HG03135 (cell line): ENCODE results near the gene PSORS1C1.
"Not testable (repeated sequence)": the region's sequence is repeated elsewhere in the genome, so short reads cannot be mapped to it uniquely, and the experiment has no call there.

Experiments
- ATAC-seq: cut with Tn5 transposase; IDR thresholded peaks from one replicate; pipeline ENCODE4 v1.9.1; 2021; ENCODE audit warnings: mild to moderate bottlenecking, moderate library complexity; ENCODE audit not compliant: unreplicated experiment

Gene PSORS1C1, protein sequence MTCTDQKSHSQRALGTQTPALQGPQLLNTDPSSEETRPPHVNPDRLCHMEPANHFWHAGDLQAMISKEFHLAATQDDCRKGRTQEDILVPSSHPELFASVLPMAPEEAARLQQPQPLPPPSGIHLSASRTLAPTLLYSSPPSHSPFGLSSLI

DNA sequence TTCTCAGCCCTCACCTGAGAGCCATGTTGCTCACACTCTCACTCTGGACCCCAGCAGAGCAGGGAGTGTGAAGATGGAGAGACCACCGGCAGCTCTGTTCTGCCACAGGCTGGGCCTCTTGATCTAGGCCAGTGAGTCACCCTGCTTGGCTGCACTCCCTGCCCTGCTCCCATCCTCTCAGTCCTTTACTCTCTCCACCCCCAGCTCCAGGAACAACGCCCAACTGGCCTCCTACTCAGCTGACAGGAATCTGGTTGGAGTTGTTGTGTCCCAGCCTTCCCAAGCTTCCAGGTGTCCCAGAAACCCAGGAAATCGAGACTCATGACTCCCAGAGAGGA, at the start of gene PSORS1C1:
TSS of gene PSORS1C1 (plus strand) at position 260 of the 338 bp plus-strand sequence. CDS start 14,833 bp downstream, outside the sequence.
- ATAC-seq, result no peak

DNA sequence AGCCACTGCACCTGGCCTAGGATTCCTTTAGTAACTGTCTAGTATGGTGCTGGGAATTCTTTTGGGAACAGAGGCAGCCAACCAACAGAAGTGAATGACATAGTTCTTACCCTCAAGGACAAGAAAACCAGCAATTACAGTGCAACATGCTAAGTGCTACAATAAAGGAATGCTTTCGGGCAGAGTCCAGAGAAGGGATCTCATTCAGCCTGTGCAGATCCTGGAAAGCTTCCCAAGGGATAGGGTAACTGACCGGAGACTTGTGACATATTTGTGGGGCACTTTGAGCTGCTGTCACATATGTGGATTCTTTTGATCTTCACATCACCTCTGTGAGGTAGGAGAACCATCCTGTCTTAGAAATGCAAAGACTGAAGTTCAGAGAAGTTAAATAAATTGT, 49.0 kb upstream of the PSORS1C1 start:
- no peak for ATAC-seq

- not testable (repeated sequence) for ATAC-seq
These were observed 47.6 kb upstream of the PSORS1C1 start for GRCh38 chr6:31067028-31067427.

DNA sequence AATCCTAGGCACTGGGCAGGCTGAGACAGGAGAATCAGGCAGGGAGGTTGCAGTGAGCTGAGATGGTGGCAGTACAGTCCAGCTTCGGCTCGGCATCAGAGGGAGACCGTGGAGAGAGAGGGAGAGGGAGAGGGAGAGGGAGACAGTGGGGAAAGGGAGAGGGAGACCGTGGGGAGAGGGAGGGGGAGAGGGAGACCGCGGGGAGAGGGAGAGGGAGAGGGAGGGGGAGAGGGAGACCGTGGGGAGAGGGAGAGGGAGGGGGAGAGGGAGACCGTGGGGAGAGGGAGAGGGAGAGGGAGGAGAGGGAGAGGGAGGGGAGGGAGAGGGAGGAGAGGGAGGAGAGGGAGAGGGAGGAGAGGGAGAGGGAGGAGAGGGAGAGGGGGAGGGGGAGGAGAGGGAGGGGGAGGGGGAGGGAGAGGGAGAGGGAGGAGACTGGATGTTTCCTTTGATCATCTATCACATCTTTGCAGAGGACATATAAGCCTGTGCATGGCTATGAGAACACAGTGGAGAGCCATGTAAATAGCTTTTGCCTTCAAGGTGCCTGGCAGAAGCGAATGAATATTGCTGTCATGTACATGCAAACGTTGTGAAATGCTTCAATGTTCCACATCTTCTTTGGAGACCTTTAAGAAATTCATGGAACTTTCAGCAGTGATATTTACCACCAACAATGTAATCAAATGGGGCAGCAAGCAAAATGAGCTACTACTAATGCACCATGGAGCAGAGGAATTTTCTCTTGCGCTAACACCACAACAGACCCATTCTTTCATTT, 46.5 kb upstream of the PSORS1C1 start:
- not testable (repeated sequence) for ATAC-seq

DNA sequence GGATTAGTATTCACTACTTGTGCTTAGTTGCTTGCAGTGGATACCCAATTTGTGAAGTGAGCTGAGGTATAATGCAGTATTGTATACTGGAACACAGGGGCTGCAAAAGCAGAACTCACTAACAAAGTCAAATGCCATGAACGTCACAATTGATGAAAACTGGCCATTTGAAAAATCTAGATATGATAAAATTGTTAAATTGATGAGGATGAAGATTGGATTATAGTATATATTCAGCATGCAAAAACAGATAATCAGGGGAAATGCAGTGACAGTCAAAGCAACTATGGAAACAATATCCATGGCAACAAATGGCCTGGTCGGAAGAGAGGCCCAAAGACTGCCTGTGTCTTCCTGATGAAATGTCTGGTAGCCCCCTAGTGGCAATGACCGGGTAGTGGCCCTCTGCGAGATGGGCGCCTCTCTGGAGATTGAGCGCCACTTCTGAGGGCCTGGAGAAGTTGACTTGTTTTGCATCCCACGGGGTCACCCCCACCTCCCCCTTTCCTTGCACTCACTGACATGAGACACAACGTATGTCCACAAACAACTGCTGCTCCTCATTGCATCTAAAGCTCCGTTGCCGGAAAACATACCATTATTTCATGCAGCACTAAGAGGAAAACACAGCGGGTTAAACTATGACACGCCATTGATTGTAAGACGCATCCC, 45.8 kb upstream of the PSORS1C1 start:
- no peak for ATAC-seq

GRCh38 chr6:31070711-31071197, 43.8 kb upstream of the PSORS1C1 start:
- ATAC-seq, result no peak

- ATAC-seq, result no peak
These were observed 40.2 kb upstream of the PSORS1C1 start for GRCh38 chr6:31074401-31074800.

GRCh38 chr6:31075528-31075927, 39.1 kb upstream of the PSORS1C1 start:
- ATAC-seq, result no peak

DNA sequence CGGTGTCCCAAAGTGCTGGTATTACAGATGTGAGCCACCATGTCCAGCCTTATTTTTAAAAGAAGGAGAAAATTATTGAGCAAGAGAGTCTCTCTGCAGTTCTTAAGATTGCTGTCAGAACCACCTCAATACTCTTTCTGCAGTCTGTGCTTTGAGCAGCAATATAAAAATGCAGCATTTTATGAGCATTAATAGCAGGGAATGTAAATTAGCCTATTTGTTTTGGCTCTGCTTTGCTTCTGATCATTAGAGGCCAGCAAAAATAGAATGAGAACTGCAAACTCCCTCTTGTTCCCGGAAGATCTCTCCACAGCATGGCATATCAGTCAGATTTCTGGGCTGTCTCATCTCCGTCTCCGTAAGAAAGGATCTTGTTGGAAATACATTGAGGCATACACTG, 38.0 kb upstream of the PSORS1C1 start:
- ATAC-seq, result no peak

DNA sequence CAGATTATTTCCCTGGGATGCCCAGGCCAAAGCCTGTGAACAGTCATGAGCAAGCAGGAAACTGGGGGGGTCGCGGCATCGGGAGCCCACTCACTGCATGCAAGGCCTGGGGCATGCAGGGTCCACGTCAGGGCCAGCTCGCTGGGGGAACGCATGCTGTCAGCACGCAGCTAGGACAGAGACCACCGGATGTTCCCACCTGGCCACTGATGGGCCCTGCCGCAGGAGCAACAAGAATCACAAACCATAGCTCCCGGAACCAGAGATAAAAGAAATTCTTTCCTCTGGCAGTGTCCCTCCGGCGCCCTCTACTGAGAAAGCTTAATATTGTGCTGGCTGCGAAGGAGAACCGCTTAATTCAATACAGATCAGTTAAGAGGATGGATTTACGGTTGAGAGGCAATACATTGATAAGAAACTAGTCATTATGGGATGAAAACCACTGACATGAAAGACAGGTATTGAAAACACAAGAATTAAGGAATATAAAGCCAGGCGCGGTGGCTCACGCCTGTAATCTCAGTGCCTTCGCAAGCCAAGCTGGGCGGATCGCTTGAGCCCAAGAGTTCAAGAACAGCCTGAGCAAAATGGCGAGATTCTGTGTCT, 34.8 kb upstream of the PSORS1C1 start:
- ATAC-seq, result no peak

GRCh38 chr6:31081872-31082271, 32.7 kb upstream of the PSORS1C1 start:
- ATAC-seq, result no peak

DNA sequence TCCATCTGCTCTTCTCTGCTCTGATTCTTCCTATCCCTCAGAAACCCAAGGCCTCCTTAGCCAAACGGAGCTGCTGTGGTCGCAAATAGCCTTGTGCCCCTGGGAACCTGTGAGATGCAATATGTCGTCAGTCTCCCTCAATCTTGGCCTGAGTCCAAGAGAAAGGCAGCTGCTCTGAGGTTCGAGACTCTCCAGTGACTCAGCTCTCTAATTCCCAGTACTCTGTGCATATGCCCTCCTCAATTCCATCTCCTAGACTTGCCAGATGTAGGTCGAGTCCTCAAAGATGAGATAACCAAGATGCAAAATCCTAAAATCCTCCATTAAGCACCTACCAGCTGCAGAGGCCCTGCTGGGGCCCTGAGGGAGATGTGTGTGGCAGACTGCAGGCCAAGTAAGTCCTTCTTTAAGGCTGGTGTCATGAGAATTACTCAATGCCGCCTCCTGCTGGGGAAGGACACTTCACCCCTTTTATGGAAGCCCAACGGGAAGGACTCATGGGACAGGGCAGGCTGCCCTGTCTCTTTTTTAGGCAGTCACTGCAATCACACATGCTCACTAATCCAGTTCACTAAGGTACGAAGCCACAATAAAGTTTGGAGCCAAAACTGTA, 30.8 kb upstream of the PSORS1C1 start:
- no peak for ATAC-seq

DNA sequence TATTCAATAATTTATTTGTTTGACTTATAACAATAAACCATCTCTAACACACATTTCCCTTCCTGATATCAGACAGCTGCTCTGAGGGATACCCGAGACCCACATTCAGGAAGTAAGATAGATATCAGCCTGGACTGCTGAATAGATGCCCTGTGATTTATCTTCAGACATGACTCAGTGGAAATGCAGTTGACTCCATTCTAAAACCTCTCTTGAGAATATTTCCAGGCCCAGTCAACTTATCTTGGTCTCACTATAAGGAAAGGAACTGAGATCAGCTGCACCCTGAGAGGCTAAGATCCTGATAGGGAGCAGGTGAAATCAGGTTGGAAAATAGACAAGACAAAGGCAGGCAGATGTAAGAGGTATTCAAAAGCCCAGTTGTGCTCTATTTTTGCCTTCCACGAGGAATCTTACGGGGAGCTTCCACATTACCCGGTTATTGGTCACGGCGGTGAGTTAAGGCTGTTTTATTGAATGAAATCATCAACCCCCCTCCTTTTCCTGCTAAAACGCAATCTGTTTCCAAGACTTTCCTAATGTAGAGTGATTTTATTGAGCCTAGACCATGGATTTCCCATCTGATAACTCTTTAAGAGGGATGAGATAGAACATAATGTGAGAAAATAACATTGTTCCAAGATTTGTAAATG, 27.7 kb upstream of the PSORS1C1 start:
- ATAC-seq, result no peak

GRCh38 chr6:31087494-31088089, 27.0 kb upstream of the PSORS1C1 start:
- ATAC-seq, result peak; percentile 65

DNA sequence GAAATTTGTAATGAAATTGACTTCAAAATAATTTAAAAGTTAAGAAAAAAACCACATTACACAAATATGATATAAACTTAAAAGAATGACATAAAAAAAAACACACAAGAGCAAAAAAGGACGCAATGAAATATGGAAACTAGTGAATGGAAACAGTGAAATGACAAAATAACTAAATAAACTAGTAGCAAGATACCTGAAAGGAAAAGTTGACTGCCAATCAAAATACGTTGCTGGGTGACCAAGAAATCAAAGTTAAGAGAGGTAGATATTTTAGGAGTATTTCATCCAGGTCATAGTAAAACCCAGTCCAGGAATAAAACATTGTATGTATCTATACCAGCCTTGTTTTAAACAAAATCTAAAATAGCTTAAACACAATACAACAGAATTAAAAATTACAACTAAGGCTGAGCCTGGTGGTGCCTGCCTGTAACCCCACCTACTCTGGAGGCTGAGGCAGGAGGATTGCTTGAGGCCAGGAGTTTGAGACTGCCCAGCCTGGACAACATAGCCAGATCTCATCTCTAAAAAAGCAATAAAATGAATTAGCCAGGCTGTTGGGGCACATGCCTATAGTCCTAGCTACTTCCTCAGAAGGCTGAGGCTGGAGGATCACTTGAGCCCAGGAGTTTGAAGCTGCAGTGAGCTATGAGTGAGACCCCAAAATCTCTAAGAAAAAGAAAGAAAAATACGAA, 24.2 kb upstream of the PSORS1C1 start:
- ATAC-seq, result no peak

GRCh38 chr6:31090973-31091364, 23.6 kb upstream of the PSORS1C1 start:
- ATAC-seq, result no peak

GRCh38 chr6:31091680-31092079, 22.9 kb upstream of the PSORS1C1 start:
- no peak for ATAC-seq

- ATAC-seq, result no peak
These were observed 22.4 kb upstream of the PSORS1C1 start for GRCh38 chr6:31092238-31092637.

- no peak for ATAC-seq
These were observed 21.7 kb upstream of the PSORS1C1 start for GRCh38 chr6:31092769-31093505.
